Left renal cortex interstitium (tissue), 4 donors: ENCODE data around the gene NEK10. TPM values are rescaled to one million over a fixed set of nuclear protein-coding genes. Genes with fewer than 3 reads are reported as not detected.
"Not testable (repeated sequence)": the region's sequence is repeated elsewhere in the genome, so short reads cannot be mapped to it uniquely, and the experiment has no call there.

Source experiments
- DNase-seq, 4 donors: peaks; one replicate each; pipeline ENCODE4 v3.0.0-alpha.2; 2013; ENCODE audit warnings: low read depth in 4 of 4, low spot score in 2 of 4, missing footprints in 1 of 4
- polyA plus RNA-seq, 4 donors: library from polyadenylated mRNA; unstranded; fragments of 120-200 nt; gene quantifications; one replicate each; pipeline ENCODE4 v1.2.1, GENCODE V29; 2013; ENCODE audit not compliant: insufficient read length in 4 of 4

NEK10 gene
- 1 to 10 TPM; 1.2 to 2.3 (median 2.0) TPM for polyA plus RNA-seq

- DNase-seq: peak; percentile 64 to 89 (median 79)
These were observed at the start of gene NEK10 for GRCh38 chr3:27368831-27369607. Gene NEK10, minus strand, starts transcription at chr3:27369383. Its CDS starts 16,501 bp downstream, at chr3:27352882.

- DNase-seq: no peak
These were observed 46.0 kb upstream of the NEK10 start for GRCh38 chr3:27415202-27415601.

DNA sequence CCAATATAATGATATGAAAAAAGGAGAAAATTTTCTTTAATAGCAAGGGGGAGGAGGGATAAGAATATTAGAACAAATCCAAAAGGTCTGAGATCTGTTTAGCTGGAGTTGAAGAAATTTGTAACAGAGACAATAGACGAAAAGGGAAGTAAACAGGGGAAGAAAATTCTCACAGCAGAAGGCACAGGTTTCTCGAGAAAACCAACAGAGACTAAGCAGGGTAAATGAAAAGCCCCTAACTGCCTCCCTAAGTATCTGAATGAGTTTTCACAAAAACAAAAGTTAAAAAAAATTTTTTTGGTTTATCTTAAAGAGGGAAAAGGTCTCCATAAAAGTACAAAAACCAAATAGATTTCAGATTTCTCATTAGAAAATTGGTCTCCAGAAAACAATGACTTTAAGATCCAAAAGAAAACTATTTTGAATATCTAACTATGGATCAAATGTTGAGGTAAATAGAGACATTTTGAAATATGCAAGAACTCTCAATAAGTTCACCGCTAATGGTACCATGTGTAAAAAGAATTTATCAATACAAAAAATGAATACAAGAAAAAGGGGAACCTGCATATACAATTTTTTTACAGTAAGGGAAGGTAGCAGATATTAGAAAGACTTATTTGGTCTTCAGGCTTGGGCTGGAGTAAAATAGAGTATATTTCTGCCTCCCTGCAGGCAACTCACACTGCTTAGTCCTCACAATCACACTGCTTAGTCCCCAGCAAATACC is 23.9 kb upstream of the NEK10 start:
- DNase-seq: no peak

DNA sequence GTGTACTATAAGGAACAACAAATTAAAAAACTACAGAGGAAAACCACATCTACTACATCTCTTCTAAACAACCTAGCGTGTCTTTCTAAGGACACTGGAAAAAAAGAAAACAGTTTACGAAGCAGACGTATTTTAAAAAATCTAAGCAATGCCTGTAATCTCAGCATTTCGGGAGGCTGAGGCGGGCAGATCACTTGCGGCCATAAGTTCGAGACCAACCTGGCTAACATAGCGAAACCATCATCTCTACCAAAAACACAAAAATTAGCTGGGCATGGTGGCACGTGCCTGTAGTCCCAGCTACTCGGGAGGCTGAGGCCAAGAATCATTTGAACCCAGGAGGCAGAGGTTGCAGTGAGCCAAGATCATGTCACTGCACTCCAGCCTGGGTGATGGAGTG is 23.2 kb upstream of the NEK10 start:
- not testable (repeated sequence) for DNase-seq

- no peak for DNase-seq
These were observed 22.6 kb upstream of the NEK10 start for GRCh38 chr3:27391796-27392195.

- no peak for DNase-seq
These were observed 18.4 kb upstream of the NEK10 start for GRCh38 chr3:27387625-27388024.

DNA sequence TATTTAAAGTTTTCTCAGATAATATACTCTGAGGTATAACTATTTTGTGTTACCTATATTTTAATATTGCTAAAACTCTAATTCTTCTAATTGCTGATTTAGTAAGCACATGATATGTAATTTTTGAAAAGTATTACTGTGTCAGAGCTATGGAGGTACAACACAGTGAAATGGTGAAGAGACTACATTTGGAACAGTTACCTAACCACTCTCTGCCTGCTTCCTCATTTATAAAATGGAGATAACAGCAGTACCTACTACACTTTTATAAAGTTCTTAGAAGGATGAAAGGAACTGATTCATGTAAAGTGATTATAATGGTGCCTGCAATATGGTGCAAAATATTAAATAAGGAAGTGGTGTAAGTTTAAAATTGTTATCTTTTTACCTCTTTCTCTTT is 16.3 kb upstream of the NEK10 start:
- no peak for DNase-seq

DNA sequence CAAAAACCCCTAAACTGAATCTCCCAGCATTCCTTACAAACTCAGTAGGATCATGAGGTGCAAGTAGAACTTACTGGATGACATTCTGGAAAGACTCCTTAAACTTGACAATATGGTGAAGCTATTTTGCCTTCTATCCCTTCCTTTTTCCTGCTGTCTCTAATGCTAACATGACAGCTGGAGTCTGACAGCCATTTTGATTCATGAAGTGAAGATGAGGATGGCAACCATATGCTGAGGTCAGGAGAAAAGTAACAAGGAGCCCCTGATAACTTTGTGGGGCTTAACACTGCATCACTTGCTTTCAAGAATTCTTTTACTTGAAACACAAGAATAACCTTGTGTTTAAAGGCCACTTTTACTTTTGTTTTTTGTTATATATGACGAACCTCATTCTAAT is 15.0 kb upstream of the NEK10 start:
- DNase-seq: no peak

DNA sequence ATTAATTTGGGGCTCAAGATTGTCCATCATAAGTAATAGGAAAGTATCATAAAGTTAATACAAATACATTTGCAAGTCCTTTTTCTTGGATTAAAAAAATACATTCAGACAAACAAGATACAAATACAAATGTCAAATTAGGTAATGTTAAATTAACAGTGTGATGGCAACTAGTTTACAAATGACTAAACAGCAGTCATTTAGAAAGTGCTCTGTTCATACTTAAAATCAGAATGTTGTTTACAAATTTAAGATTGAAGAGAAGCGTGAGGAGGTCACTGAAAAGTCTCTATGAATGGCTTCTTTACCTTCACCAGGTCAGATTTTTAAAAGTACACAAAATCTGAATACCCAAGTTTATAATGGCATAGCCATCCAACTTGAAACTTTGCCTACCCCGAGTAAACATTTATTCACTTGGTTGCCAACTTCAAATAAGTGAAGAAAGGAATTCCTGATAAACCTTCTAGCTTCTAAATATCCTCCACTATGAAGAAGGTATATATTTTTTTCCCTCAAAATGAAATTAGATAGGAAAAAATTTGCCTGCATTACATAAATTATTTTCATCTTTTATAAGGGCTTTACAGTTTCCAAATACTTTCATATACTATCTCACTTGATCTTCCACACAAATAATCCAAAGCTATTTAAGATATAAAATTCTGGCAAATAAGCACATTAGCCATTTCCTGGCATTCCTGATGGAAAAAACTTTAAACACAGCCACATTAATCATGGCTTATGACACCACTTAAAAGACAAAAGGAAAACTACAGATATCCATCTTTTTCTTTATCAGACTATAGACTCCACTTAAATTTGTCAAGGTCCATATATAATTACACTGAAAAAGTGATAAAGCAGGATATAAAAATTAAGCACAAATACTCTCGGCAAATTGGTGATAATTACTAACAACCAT is 11.5 kb upstream of the NEK10 start:
- no peak for DNase-seq

GRCh38 chr3:27378331-27378730 is 9.1 kb upstream of the NEK10 start:
- no peak for DNase-seq

- DNase-seq: no peak
These were observed 7.1 kb upstream of the NEK10 start for GRCh38 chr3:27376109-27376772.

GRCh38 chr3:27366062-27366591 is 3.1 kb downstream of the NEK10 start:
- DNase-seq: no peak

DNA sequence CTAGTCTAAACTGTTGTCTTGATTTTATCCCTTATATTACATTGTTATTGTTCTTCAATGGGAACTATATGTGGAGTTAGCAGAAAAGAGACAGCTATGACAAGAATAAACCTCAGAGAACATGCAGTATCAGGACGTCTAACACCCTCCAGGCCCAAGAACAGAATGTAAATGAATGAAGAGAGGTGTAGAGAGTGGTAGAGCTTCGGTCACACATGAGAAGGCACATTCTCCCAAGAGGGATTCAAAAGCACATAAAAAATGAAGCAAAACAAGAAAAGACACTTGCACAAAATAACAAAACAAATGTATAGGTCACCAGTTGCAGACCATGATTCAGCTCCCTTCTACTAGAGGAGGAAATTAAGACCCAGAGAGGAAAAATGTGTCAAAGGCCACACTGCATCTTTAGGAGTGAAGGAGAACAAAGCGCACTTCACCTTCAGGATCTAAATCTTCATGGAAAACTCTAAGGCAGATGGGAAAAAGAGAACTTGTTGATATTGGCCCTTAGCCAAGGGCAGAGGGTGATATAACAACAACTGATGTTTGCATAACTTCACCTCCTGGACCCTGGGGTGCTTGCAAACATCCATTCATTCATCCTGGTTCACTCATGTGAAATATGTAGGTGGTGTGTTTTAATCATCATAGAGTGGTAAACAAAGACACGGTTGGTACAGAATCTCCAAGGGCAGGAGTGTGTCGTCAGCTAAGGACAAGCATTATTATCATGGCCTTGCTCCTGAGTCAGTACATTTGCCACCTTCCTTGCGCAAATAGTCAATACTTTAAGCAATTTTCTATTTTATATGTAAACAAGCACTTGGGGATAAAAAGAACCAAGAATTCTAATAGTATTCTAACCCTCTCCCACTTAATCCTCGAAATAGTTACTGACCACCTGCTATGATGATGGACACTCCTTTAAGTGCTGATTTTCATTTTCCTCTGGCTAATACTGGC is 8.8 kb downstream of the NEK10 start:
- DNase-seq: peak in 2 of 4 donors; percentile 34 to 38

DNA sequence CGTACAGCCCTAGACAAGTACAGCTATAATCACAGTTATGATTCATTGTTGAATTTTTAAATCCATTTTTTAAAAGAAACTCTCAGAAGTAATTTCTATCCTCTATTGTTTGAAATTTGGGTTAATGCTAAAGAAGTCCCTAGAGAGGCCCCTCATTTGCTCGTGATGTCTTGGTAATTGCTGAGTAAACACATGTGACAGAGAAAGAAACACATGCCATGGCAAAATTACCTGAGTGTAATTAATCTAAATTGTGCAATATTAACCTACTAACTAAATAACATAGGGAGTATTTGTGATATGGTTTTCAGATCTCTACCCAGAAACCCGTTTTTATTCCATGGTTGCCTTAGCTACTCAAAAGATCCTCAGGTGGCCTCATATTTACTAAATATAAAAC is 10.8 kb downstream of the NEK10 start:
- DNase-seq: no peak

GRCh38 chr3:27357665-27358258 is 11.4 kb downstream of the NEK10 start:
- DNase-seq: peak in 1 of 4 donors; percentile 43

DNA sequence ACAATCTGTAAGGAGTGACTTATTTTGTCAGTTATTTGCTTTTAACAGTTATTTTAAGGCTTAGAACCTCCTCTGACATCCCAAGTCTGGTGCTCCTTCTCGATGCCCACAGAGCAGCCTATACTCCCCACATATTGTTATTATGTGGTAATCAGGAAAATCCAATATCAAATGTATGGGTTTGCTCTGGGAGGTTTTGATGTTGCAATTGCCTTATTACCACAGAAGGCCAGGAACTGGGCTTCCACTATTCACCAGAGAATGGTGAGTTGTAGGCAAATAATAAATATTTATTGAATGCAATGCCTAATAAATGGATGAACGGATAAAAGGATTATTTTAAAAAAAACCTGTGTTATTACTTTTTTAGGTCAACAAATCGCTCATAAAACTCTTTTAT is 12.2 kb downstream of the NEK10 start:
- no peak for DNase-seq

- no peak for DNase-seq
These were observed 14.5 kb downstream of the NEK10 start for GRCh38 chr3:27354588-27355203.

DNA sequence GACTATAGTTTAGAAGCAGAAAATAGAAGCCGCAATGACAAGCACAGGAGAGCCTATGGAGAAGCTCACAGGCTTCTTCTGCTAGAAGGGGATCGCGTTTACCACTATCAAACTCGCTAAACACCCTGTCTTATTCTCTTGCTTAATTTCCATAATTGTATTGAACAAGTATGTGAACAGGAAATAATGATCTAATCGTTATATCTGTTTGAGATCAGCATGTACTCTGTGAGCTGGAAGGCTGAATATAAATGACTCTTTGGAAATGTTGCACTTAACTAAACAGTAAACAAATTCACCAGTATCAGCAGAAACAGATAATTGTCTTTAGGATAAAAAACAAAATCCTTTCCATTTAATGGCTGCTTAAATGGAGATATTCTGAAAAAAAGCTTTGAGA is 15.0 kb downstream of the NEK10 start:
- no peak for DNase-seq
